A673 (cell line): ENCODE data around the gene FXN.
"Not testable (repeated sequence)": the region's sequence is repeated elsewhere in the genome, so short reads cannot be mapped to it uniquely, and the experiment has no call there.

Experiments
- CTCF ChIP-seq: fragments of 300-800, 200-600 bp; sonication (generic); conservative IDR thresholded peaks from 2 replicates; pipeline ENCODE4 v1.5.1; 2017; ENCODE audit warnings: low read depth, mild to moderate bottlenecking, antibody characterized with exemption, low read length, moderate library complexity, mixed read lengths
- EZH2 ChIP-seq: fragments of 200-600 bp; sonication (generic); IDR thresholded peaks from 2 replicates; pipeline ENCODE4 v1.6.1; 2017; ENCODE audit warnings: borderline replicate concordance, low read depth, mild to moderate bottlenecking, mixed read lengths, antibody characterized with exemption, low read length; ENCODE audit not compliant: poor library complexity, severe bottlenecking

- TF ChIP-seq EZH2, CTCF: not testable (repeated sequence)
Observed at GRCh38 chr9:69050936-69051335, 15.4 kb downstream of the FXN start.
